CD14-positive monocyte (primary cell): Measurements from ENCODE around the gene PDGFD. TPM values are rescaled to one million over a fixed set of nuclear protein-coding genes. Genes with fewer than 3 reads are reported as not detected.

Source experiments
- DNase-seq, 3 donors: peaks; one replicate each; pipeline ENCODE4 v3.0.0-alpha.2; 2011 to 2022
- H2AFZ ChIP-seq: 2 replicates; pipeline ENCODE4 v1.6.0; 2012; ENCODE audit warnings: mild to moderate bottlenecking, low read depth, low read length, inconsistent platforms; ENCODE audit not compliant: insufficient read depth, poor library complexity, severe bottlenecking
- H3K27ac ChIP-seq, 2 donors: 1 replicate in 1 of 2; 2 replicates in 1 of 2; pipeline ENCODE4 v1.5.1; 2012 to 2013; ENCODE audit warnings: low read length in 2 of 2, control low read depth in 1 of 2, inconsistent platforms in 1 of 2, low read depth in 1 of 2, mild to moderate bottlenecking in 1 of 2
- H3K27me3 ChIP-seq, 2 donors: one replicate each; pipeline versions ENCODE4 v1.6.0 to v1.6.1; 2011 to 2013; ENCODE audit warnings: low read length in 2 of 2; ENCODE audit not compliant: control insufficient read depth in 2 of 2, insufficient read depth in 2 of 2
- H3K36me3 ChIP-seq, 2 donors: replicated peaks in 1 of 2; 1 replicate in 1 of 2; 2 replicates in 1 of 2; pipeline versions ENCODE4 v1.5.1 to v1.6.1; 2012 to 2013; ENCODE audit warnings: low read length in 2 of 2, control low read depth in 1 of 2, inconsistent platforms in 1 of 2, mild to moderate bottlenecking in 1 of 2; ENCODE audit not compliant: insufficient read depth in 2 of 2, control insufficient read depth in 1 of 2
- H3K4me1 ChIP-seq, 2 donors: 1 replicate in 1 of 2; 2 replicates in 1 of 2; pipeline versions ENCODE4 v1.5.1 to v1.6.1; 2012 to 2013; ENCODE audit warnings: low read length in 2 of 2, control low read depth in 1 of 2, inconsistent platforms in 1 of 2, mild to moderate bottlenecking in 1 of 2, moderate library complexity in 1 of 2; ENCODE audit not compliant: insufficient read depth in 2 of 2, control insufficient read depth in 1 of 2
- H3K4me2 ChIP-seq: replicated peaks from 2 replicates; pipeline ENCODE3; 2012; ENCODE audit warnings: low read length, moderate library complexity, mild to moderate bottlenecking; ENCODE audit not compliant: poor library complexity, severe bottlenecking; ENCODE audit errors: extremely low read depth
- H3K4me3 ChIP-seq, 3 experiments: fragments of 200-600 bp in 1 of 3; sonication (generic) in 1 of 3; replicated peaks in 1 of 3; 1 replicate in 2 of 3; 2 replicates in 1 of 3; pipeline ENCODE4 v1.5.1; 2011 to 2013; ENCODE audit warnings: low read length in 3 of 3, mild to moderate bottlenecking in 3 of 3, control low read depth in 2 of 3, low read depth in 2 of 3, inconsistent platforms in 1 of 3, moderate library complexity in 1 of 3
- H3K79me2 ChIP-seq: 2 replicates; pipeline ENCODE4 v1.6.0; 2012; ENCODE audit warnings: mild to moderate bottlenecking, control low read depth, inconsistent platforms, low read length, moderate library complexity; ENCODE audit not compliant: insufficient read depth
- H3K9ac ChIP-seq: 2 replicates; pipeline ENCODE4 v1.6.0; 2017; ENCODE audit warnings: low read length, mild to moderate bottlenecking; ENCODE audit not compliant: insufficient read depth, poor library complexity, severe bottlenecking
- H3K9me3 ChIP-seq, 2 donors: replicated peaks in 1 of 2; 1 replicate in 1 of 2; 2 replicates in 1 of 2; pipeline versions ENCODE4 v1.5.1 to v1.6.1; 2012 to 2013; ENCODE audit warnings: low read length in 2 of 2, control low read depth in 1 of 2; ENCODE audit not compliant: control insufficient read depth in 1 of 2, insufficient read depth in 1 of 2
- H4K20me1 ChIP-seq: 2 replicates; pipeline ENCODE4 v1.6.0; 2012; ENCODE audit warnings: mild to moderate bottlenecking, low read length, control low read depth, moderate library complexity; ENCODE audit not compliant: insufficient read depth
- H3K27ac Mint-ChIP-seq, 7 donors: one replicate each; pipeline ENCODE4 v1.8.0; 2020; ENCODE audit warnings: mild to moderate bottlenecking in 7 of 7, mixed read lengths in 7 of 7, moderate library complexity in 6 of 7, inconsistent platforms in 2 of 7
- H3K27me3 Mint-ChIP-seq, 3 donors: one replicate each; pipeline ENCODE4 v1.8.0; 2021 to 2022; ENCODE audit warnings: low read depth in 3 of 3, mild to moderate bottlenecking in 3 of 3, mixed read lengths in 3 of 3, moderate library complexity in 3 of 3, inconsistent platforms in 1 of 3
- H3K36me3 Mint-ChIP-seq, 2 donors: one replicate each; pipeline ENCODE4 v1.8.0; 2020; ENCODE audit warnings: mixed read lengths in 2 of 2, inconsistent platforms in 1 of 2, mild to moderate bottlenecking in 1 of 2
- H3K4me1 Mint-ChIP-seq: one replicate; pipeline ENCODE4 v1.8.0; 2020; ENCODE audit warnings: mild to moderate bottlenecking, mixed read lengths
- H3K4me3 Mint-ChIP-seq, 2 donors: one replicate each; pipeline ENCODE4 v1.8.0; 2020; ENCODE audit warnings: mild to moderate bottlenecking in 2 of 2, mixed read lengths in 2 of 2, moderate library complexity in 1 of 2
- H3K9me3 Mint-ChIP-seq, 7 donors: one replicate each; pipeline ENCODE4 v1.8.0; 2020 to 2022; ENCODE audit warnings: mixed read lengths in 7 of 7, mild to moderate bottlenecking in 6 of 7, moderate library complexity in 6 of 7, inconsistent platforms in 2 of 7
- CTCF ChIP-seq: fragments of 200-600 bp; IDR thresholded peaks from one replicate; pipeline ENCODE4 v1.8.0; 2022; ENCODE audit warnings: antibody characterized with exemption, mild to moderate bottlenecking
- WGBS: methylation state at CpG from one replicate; pipeline ENCODE4 v1.1.5; 2013; ENCODE audit warnings: missing lambda C conversion rate; ENCODE audit not compliant: insufficient coverage; 5-methylcytosine and 5-hydroxymethylcytosine counted together
- intact Hi-C, 2 donors: fragments of 100-400 bp; cut with micrococcal nuclease; formaldehyde crosslinking; loops; one replicate each; pipeline versions ENCODE4 v1.15.0 to v1.15.1; 2023
- polyA plus RNA-seq, 3 donors: library from polyadenylated mRNA; depleted of rRNA in 1 of 3; unstranded in 2 of 3; stranded (reverse) in 1 of 3; fragments of 300-500 nt in 2 of 3; fragments of >200 nt in 1 of 3; fragmentation: Illumina TruSeq in 2 of 3; gene quantifications; 1 replicate in 2 of 3; 2 replicates in 1 of 3; pipeline ENCODE4 v1.2.3, GENCODE V29; 2012 to 2021

Gene PDGFD
- polyA plus RNA-seq, 3 donors = 0.05 to 0.15 TPM; not detected in 1

- DNase-seq = no peak
- WGBS = no CpG with 5 or more reads among the region's 5 CpGs
- no peaks in the 10 kb centered on the region for H3K36me3 Mint-ChIP-seq
These were observed 99.8 kb downstream of the PDGFD start for GRCh38 chr11:104064034-104064630.

More at GRCh38 chr11:104064034-104064630, 99.8 kb downstream of the PDGFD start:
- Histone ChIP-seq H3K27me3 (no peaks in the 10 kb centered on the region), H3K4me2 (peak overlapping the region; percentile 64), H3K9me3 (no peaks in the 10 kb centered on the region), H3K4me3 (peak overlapping the region in 1 of 3 experiments; percentile 59), H3K36me3 (no peaks in the 10 kb centered on the region), H3K79me2 (no peaks in the 10 kb centered on the region), H2AFZ (no peak overlapping the region), H3K9ac (no peak overlapping the region), H3K27ac (peak overlapping the region in 1 of 2 donors; percentile 51), H4K20me1 (no peaks in the 10 kb centered on the region), H3K4me1 (peaks cover 44 to 48% of the 10 kb centered on the region in 2 donors)
- H3K4me1 Mint-ChIP-seq = peaks cover 52% of the 10 kb centered on the region
- peak overlapping the region; percentile 66 to 81 (median 76) for H3K27ac Mint-ChIP-seq
- H3K4me3 Mint-ChIP-seq = peak overlapping the region in 1 of 2 donors; percentile 82
- peaks cover 0 to 7% (median 5%) of the 10 kb centered on the region in 7 donors for H3K9me3 Mint-ChIP-seq
- TF ChIP-seq CTCF = no peak
- intact Hi-C loops = no loop called here
- no peaks in the 10 kb centered on the region for H3K27me3 Mint-ChIP-seq
